IPS DF 4.7 (cell line): ENCODE data around the gene PPARA.

ENCODE experiments used
- DNase-seq: peaks from one replicate; pipeline ENCODE4 v3.0.0-alpha.2; 2013; ENCODE audit warnings: low spot score; ENCODE audit errors: extremely low read depth

PPARA gene

DNA sequence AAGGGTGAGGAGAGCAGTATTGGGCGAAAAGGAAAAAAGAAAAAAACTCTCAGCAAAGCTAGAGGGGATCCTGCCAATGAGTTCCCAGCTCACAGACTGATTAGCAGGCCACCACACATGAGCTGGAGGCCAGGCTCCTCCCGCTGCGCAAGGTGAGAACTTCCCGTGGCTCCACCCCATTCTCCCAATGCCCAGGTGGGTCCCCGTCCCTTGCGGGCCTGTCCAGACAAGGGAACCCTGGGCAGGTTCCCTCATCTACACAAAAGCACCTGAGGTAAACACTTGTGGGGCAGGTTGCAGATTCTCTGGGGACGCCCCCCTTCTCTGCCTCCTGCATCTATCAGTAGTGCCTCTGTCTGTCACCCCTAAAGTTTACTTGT is 53.3 kb downstream of the PPARA start:
- DNase-seq, result no peak

DNA sequence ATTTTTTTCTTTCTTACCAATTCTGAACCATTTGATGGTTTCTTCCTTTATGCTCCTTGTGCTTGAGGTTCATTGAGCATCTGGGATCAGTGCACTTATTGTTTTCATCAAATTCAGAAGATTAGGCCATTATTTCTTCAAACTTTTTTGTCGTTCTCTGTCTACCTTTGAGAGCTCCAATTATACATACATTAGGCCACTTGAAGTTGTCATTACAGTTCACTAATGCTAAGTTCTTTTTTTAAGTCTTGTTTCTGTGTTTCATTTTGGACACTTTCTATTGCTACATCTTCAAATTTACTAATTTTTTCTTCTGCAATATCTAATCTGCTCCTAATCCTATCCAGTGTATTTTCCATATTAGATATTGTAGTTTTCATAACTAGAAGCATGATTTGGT is 58.9 kb downstream of the PPARA start:
- DNase-seq, result no peak

GRCh38 chr22:46212195-46212594 is 61.9 kb downstream of the PPARA start:
- DNase-seq, result no peak

DNA sequence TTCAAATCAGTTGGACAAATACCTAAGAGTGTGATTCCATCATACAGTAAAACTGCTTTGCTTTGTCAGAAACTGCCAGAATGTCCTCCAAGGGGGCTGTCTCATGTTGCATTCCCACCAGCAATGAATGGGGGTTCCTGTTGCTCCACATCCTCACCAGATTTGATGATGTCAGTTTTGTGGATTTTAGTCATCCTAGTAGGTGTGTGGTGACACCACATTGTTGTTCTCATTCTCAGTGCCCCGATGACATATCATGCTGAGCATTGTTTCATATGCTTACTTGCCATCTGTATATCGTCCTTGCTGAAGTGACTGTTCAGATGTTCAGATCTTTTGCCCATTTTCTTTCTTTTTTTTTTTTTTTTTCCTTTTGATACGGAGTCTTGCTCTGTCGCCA is 62.7 kb downstream of the PPARA start:
- DNase-seq, result no peak

- no peak for DNase-seq
These were observed 63.8 kb downstream of the PPARA start for GRCh38 chr22:46214149-46214548.

DNA sequence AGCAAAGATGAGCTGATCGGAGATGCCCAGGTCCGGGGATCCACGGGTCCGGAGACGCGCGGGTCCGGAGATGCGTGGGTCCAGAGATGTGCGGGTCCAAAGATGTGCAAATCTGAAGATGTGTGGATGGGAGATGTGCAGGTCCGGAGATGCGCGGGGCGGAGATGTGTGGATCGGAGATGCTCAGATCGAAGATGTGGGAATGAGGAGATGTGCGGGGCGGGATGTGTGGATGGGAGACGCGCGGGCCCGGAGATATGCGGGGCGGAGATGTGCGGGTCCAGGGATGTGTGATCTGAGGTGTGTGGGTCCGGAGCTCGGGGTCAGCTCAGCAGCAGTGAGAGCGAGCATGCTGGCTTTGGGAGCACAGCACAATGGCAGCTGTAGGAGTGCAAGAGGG is 64.3 kb downstream of the PPARA start:
- DNase-seq, result no peak

GRCh38 chr22:46219636-46220035 is 69.3 kb downstream of the PPARA start:
- DNase-seq, result no peak

DNA sequence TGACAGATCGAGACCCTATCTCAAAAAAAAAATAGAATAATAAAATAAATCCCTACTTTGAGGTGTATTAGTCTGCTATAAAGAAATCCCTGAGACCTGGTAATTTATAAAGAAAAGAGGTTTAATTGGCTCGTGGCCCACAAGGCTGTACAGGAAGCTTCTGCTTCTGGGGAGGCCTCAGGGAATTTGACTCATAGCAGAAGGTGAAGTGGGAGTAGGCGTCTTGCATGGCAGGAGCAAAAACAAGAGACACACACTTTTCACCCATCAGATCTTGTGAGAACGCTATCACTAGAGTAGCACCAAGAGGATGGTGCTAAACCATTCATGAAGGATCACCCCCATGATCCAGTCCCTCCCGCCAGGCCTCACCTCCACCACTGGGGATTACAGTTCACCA is 70.6 kb downstream of the PPARA start:
- DNase-seq, result no peak

- DNase-seq, result no peak
These were observed 73.9 kb downstream of the PPARA start for GRCh38 chr22:46224044-46224897.

DNA sequence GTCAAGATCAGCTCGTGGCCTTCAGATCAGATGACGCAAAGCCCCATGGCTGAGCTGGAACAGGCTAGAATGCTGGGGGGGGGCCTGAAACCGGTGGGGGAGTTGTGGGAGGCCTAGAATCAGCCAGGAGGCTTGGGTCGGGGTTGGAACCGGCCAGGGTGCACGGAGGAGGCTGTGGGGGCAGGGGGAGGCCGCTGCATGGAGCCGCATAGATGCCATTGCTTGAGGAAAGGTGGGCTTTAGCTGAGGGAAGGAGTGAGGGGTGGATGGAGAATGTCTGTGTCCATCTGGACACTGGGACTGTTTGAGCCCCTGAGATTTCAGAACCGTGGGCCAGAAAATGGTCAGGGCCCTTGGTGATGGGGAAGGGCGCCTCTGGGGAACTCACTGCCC is 74.6 kb downstream of the PPARA start:
- no peak for DNase-seq

DNA sequence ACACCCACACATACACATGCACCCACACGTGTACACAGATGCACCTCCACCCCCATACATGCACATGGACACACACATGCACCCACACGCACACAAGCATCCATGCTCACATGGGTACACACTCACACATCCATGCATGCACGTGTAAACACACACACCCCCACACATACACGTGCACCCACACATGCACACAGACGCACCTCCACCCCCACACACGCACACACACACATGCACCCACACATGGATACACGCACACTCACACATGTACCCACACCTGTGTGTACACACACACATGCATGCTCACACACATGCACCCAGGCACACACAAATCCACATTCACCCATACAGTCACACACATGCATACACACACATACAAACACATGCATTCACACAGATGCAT is 75.3 kb downstream of the PPARA start:
- no peak for DNase-seq

DNA sequence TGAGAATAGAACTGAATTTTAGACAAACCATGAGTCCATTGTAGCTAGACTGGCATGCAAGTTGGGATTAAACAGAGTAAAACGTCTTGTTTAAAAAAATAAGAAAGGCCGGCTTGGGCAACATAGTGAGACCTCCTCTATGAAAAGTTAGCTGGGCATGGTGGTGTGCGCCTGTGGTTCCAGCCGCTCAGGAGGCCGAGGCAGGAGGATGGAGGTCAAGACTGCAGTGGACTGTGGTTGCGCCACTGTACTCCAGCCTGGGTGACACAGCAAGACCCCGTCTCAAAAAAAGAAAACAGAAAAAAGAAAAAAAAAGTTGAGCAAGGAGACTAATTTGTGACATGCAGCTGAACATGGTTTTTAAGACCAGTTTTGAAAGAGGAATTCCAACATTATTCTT is 76.3 kb downstream of the PPARA start:
- no peak for DNase-seq

- no peak for DNase-seq
These were observed 79.4 kb downstream of the PPARA start for GRCh38 chr22:46229701-46230100.

DNA sequence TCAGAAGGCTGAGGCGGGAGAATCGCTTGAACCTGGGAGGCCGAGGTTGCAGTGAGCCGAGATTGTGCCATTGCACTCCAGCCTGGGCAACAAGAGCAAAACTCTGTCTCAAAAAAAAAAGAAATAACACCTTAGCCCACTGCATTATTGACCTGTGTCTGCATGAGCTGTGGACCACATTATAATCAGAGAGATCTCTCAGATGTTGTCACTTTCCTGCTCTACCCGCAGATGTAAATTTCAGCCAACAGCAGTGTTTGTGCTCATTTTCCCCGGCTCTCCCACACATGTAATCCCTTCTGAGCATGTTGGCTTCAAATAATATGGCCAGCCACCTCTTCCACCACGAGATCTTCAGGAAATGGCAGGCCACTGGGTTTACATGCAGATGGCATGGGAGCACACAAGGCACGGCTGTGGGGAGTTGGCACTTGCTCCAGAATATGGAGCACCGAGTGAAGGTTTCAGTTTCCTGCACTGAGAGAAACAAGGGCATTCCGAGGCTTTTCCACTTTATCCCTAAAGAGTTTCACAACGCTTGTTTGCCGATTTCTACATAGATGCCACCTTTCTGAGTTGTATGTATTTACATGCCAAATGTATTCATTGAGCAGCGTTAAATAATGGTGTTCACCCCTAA is 80.1 kb downstream of the PPARA start:
- DNase-seq, result no peak

- DNase-seq, result no peak
These were observed 82.9 kb downstream of the PPARA start for GRCh38 chr22:46233231-46233630.

DNA sequence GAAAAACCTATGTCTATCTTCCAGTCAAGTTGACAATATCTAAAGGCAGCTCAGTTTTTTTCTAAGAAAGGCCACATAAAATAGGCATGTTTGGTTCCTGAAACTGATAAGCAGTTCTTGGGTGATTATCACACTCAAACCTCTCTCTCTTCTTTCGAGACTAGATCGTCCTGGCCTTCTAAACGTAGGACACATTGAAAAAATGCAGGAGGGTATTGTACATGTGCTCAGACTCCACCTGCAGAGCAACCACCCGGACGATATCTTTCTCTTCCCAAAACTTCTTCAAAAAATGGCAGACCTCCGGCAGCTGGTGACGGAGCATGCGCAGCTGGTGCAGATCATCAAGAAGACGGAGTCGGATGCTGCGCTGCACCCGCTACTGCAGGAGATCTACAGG is 84.6 kb downstream of the PPARA start:
- no peak for DNase-seq

- no peak for DNase-seq
These were observed 87.3 kb downstream of the PPARA start for GRCh38 chr22:46237453-46238124.

- no peak for DNase-seq
These were observed 88.2 kb downstream of the PPARA start for GRCh38 chr22:46238541-46238940.

GRCh38 chr22:46239261-46240048 is 89.1 kb downstream of the PPARA start:
- no peak for DNase-seq

DNA sequence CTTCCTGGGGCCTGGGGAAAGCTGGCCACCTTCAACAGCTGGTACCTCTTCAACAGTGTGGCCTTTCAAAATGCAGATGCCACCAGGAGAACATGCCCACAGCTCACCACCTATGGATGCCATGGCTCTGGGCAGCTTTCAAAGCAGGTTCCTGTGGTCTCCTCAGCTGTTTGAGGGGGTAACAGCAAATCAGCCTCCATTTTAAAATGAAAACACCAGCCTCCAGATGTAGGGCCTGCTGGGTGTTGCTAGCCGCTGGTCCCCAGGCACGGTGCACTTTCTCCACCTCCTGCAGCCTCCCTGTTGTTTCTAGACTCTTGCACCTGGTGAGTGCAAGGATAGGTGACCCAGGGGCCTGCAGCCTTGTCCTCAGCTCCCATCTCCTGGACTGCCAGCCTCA is 89.7 kb downstream of the PPARA start:
- no peak for DNase-seq

DNA sequence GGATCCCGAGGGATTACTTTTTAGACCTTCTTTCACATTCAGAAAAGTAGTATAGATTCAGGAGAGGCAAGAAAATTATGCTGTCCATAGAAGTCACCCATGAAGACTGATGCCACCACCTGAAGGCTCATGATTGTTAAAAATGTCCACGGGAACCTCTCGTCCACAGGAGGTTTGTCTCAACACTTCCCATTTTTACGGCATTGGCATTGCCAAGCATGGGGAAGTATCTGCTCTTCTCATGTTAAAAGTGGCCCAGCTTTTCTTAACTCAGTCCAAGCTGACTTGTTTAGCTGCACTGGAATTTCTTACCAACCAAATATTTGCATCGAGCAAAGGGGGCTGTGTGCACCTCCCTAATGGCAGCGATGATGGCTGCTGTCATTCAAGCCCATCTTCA is 90.2 kb downstream of the PPARA start:
- no peak for DNase-seq

DNA sequence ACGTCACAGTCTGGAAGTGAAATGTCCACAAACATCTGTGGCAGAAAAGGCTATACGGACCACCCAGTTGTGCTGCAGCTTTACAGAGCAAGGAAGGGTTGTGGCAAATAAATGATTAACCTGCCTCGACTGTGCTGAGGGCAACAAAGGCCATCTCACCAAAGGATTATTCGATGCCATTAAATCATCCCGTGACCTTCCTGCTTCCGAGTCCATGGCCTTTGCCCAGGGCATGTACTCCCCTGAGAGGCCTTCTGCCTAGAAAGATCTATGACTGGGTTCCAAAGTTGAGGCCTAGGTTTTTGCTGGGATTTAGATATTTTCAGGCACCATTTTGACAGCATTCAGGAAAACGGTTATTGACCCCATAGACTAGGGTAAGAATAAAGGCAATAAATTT is 90.6 kb downstream of the PPARA start:
- no peak for DNase-seq
